Measurements from ENCODE around the gene VAV3. TPM values are rescaled to one million over a fixed set of nuclear protein-coding genes. Genes with fewer than 3 reads are reported as not detected.

The VAV3 gene
- total and polyA plus RNA-seq, 9 of the 15 experiments (the other 6 are each of a cell fraction or from before 2014, with no cell fraction given), result not detected

DNA sequence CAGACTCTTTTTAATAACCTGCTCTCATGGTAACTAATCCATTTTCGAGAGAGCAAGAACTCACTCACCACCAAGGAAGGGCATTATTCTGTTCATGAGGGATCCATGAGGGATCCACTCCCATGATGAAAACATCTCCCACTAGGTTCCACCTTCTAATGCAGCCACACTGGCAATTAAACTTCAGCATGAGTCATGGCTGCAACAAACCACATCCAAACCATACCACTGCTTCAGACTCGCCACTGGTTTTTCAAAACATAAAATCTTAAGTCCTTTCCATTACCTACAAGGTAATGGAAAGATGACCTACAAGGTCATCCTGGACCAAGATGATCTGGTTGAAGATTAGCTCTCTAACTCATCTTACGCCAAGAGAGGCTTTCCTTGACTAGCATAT lies 405.1 kb downstream of the VAV3 start:
- in situ Hi-C loops (cut with MboI) (no loop called here), intact Hi-C loops (cut with micrococcal nuclease) (no loop called here)
- DNase-seq (ENCODE audit: extremely low read depth in 1 of 4, low spot score in 3 of 4) (no peak), ATAC-seq (no peak), FAIRE-seq (no peak)
- Histone ChIP-seq H3K9me3 (replicated peaks; ENCODE audit: control insufficient read depth, insufficient read depth, low read depth, low read length) (no peaks in the 10 kb centered on the region), H3K9ac (ENCODE audit: insufficient read depth in 1 of 2, low read depth in 2 of 2, low read length in 2 of 2) (no peak overlapping the region), H3K4me3 (no peak overlapping the region), H3K27ac (ENCODE audit: extremely low read depth, low read depth, low read length) (no peak overlapping the region), H2AFZ (ENCODE audit: low read depth, low read length) (no peak overlapping the region), H3K79me2 (ENCODE audit: control insufficient read depth, insufficient read depth, low read length) (no peaks in the 10 kb centered on the region), H3K4me1 (replicated peaks in 1 of 2; ENCODE audit: control insufficient read depth in 2 of 2, insufficient read depth in 2 of 2, low read length in 2 of 2) (no peaks in the 10 kb centered on the region), H3K36me3 (ENCODE audit: control insufficient read depth, insufficient read depth, low read length) (no peaks in the 10 kb centered on the region), H3K4me2 (ENCODE audit: insufficient read depth, low read length) (no peak overlapping the region), H3K9me1 (ENCODE audit: control insufficient read depth, insufficient read depth, low read length) (no peaks in the 10 kb centered on the region), H3K27me3 (ENCODE audit: control insufficient read depth in 2 of 2, insufficient read depth in 2 of 2, low read length in 2 of 2) (no peaks in the 10 kb centered on the region), H4K20me1 (replicated peaks; ENCODE audit: control insufficient read depth, insufficient read depth, low read length) (no peaks in the 10 kb centered on the region)
- no TSS peak for BruUV-seq (replicated peaks)
- CTCF ChIA-PET (ENCODE audit: low intra/inter-chr PET ratio), result no interaction called here
- WGBS (ENCODE audit: insufficient coverage, low coverage, missing lambda C conversion rate), result 0% methylated on average over 3 of the region's 3 CpGs
- POLR2A ChIA-PET, result no interaction called here
- TF ChIP-seq, protein P1, sequence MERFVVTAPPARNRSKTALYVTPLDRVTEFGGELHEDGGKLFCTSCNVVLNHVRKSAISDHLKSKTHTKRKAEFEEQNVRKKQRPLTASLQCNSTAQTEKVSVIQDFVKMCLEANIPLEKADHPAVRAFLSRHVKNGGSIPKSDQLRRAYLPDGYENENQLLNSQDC (CRISPR knock-in tag; IDR thresholded peaks at IDR 0.05), result no peak
- no peak for TF ChIP-seq RAD51 (IDR thresholded peaks at IDR 0.05; ENCODE audit: borderline replicate concordance, low read depth)

DNA sequence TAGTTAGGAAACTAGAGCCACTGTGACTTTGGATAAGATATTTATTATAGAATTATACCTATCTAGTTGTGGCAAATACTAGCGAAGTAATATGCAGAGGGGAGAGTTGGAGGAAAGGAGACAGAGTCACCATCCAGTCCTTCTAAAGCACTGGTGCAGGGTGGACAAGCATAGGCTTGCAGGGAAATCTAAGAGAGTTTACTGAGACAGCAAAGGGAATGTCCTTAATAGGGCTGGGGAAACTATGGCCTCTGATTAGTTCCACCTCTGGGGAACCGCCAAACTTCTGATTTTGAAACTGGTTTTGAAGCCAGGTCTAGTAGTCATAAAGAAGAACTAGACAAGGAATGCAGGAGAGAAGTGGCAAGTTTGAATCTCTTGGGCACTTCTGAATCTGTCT lies 407.9 kb downstream of the VAV3 start:
- CTCF ChIA-PET (ENCODE audit: low intra/inter-chr PET ratio), result no interaction called here

More for the DNA sequence above, 407.9 kb downstream of the VAV3 start:
- Histone ChIP-seq H3K9me3 (replicated peaks; ENCODE audit: control insufficient read depth, insufficient read depth, low read depth, low read length) (no peaks in the 10 kb centered on the region), H3K9ac (ENCODE audit: insufficient read depth in 1 of 2, low read depth in 2 of 2, low read length in 2 of 2) (no peak overlapping the region), H3K4me2 (ENCODE audit: insufficient read depth, low read length) (no peak overlapping the region), H3K27me3 (ENCODE audit: control insufficient read depth in 2 of 2, insufficient read depth in 2 of 2, low read length in 2 of 2) (no peaks in the 10 kb centered on the region), H2AFZ (ENCODE audit: low read depth, low read length) (no peak overlapping the region), H3K36me3 (ENCODE audit: control insufficient read depth, insufficient read depth, low read length) (no peaks in the 10 kb centered on the region), H3K9me1 (ENCODE audit: control insufficient read depth, insufficient read depth, low read length) (no peaks in the 10 kb centered on the region), H3K79me2 (ENCODE audit: control insufficient read depth, insufficient read depth, low read length) (no peaks in the 10 kb centered on the region), H4K20me1 (replicated peaks; ENCODE audit: control insufficient read depth, insufficient read depth, low read length) (no peaks in the 10 kb centered on the region), H3K4me3 (no peak overlapping the region), H3K4me1 (replicated peaks in 1 of 2; ENCODE audit: control insufficient read depth in 2 of 2, insufficient read depth in 2 of 2, low read length in 2 of 2) (no peaks in the 10 kb centered on the region), H3K27ac (ENCODE audit: extremely low read depth, low read depth, low read length) (no peak overlapping the region)
- in situ Hi-C loops (cut with MboI), result no loop called here
- ATAC-seq (no peak), DNase-seq (ENCODE audit: extremely low read depth in 1 of 4, low spot score in 3 of 4) (no peak), FAIRE-seq (no peak)
- no TSS peak for BruUV-seq (replicated peaks)
- intact Hi-C loops (cut with micrococcal nuclease), result no loop called here
- POLR2A ChIA-PET, result no interaction called here
- WGBS (ENCODE audit: insufficient coverage, low coverage, missing lambda C conversion rate), result 0% methylated on average over 2 of the region's 2 CpGs
- TF ChIP-seq, protein P2, sequence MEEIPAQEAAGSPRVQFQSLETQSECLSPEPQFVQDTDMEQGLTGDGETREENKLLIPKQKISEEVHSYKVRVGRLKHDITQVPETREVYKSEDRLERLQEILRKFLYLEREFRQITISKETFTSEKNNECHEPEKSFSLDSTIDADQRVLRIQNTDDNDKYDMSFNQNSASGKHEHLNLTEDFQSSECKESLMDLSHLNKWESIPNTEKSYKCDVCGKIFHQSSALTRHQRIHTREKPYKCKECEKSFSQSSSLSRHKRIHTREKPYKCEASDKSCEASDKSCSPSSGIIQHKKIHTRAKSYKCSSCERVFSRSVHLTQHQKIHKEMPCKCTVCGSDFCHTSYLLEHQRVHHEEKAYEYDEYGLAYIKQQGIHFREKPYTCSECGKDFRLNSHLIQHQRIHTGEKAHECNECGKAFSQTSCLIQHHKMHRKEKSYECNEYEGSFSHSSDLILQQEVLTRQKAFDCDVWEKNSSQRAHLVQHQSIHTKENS (CRISPR knock-in tag; IDR thresholded peaks at IDR 0.05), result no peak
- TF ChIP-seq KAT7 (CRISPR knock-in tag; IDR thresholded peaks at IDR 0.05; ENCODE audit: borderline replicate concordance) (no peak), RBM14 (IDR thresholded peaks at IDR 0.05; ENCODE audit: borderline replicate concordance, insufficient read depth, low read depth, low read length) (no peak), NRF1 (conservative IDR thresholded peaks at IDR 0.05 in 1 of 2, IDR thresholded peaks at IDR 0.05 in 1 of 2) (no peak), HMG20A (CRISPR knock-in tag; conservative IDR thresholded peaks at IDR 0.05) (no peak), MXI1 (IDR thresholded peaks at IDR 0.05; ENCODE audit: low read depth, low read length) (no peak), KLF1 (tag; IDR thresholded peaks at IDR 0.05) (no peak), ZNF143 (CRISPR knock-in tag; IDR thresholded peaks at IDR 0.05) (no peak), MYBL2 (IDR thresholded peaks at IDR 0.05; ENCODE audit: low read depth) (no peak), MYBL2 (CRISPR knock-in tag; IDR thresholded peaks at IDR 0.05; ENCODE audit: borderline replicate concordance) (no peak)
